ENCODE measurements around the gene SLCO2A1. TPM values are rescaled to one million over a fixed set of nuclear protein-coding genes. Genes with fewer than 3 reads are reported as not detected.

SLCO2A1 gene
- total and polyA plus RNA-seq, 2 donors = 1.5 to 3.9 TPM

- WGBS = 94% methylated on average over 6 of the region's 6 CpGs
- DNase-seq (ENCODE audit: low read depth in 6 of 9, low spot score in 9 of 9) = no peak
- no peaks in the 10 kb centered on the region for H3K36me3 ChIP-seq (ENCODE audit: control insufficient read depth in 2 of 2, insufficient read depth in 2 of 2, low read length in 1 of 2)
Measured at GRCh38 chr3:133884054-133884886, 145.5 kb downstream of the SLCO2A1 start.

DNA sequence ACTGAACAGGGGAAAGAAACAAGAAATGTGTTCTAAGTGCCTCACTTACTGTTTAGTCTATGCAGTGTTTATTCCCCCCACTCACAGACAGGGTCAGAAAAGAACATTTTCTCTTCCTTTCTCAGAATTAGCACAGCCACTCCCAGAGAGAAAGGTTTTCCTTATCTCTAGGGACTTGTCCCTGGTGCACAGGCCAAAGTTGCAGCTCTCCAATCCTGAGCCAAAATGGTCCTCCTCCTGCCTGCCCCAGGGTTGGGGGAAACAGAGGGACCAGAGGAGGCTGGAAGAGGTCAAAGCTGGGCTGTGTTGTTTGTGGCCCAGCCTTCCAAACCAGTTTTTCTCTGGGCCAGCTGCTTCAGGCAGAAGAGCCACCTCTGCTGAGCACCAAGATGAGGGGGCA is 146.1 kb downstream of the SLCO2A1 start:
- no peaks in the 10 kb centered on the region for H3K9me3 ChIP-seq (ENCODE audit: control insufficient read depth in 2 of 2, insufficient read depth in 1 of 2, low read length in 1 of 2)
- H3K4me3 ChIP-seq (ENCODE audit: low read length in 2 of 2) = no peak overlapping the region
- no peaks in the 10 kb centered on the region for H3K4me1 ChIP-seq (ENCODE audit: control insufficient read depth in 2 of 2, insufficient read depth in 2 of 2, low read length in 2 of 2)
- no peak for DNase-seq (ENCODE audit: low read depth in 6 of 9, low spot score in 9 of 9)
- no peaks in the 10 kb centered on the region for H3K27me3 ChIP-seq (ENCODE audit: control insufficient read depth in 2 of 2, insufficient read depth in 1 of 2, low read length in 1 of 2)
- no peaks in the 10 kb centered on the region for H3K36me3 ChIP-seq (ENCODE audit: control insufficient read depth in 2 of 2, insufficient read depth in 2 of 2, low read length in 1 of 2)
- H3K27ac ChIP-seq (ENCODE audit: low read depth in 1 of 2, low read length in 1 of 2) = no peak overlapping the region

More at GRCh38 chr3:133884054-133884886, 145.5 kb downstream of the SLCO2A1 start:
- no peak overlapping the region for H3K4me3 ChIP-seq (ENCODE audit: low read length in 2 of 2)
- no peaks in the 10 kb centered on the region for H3K9me3 ChIP-seq (ENCODE audit: control insufficient read depth in 2 of 2, insufficient read depth in 1 of 2, low read length in 1 of 2)
- no peaks in the 10 kb centered on the region for H3K27me3 ChIP-seq (ENCODE audit: control insufficient read depth in 2 of 2, insufficient read depth in 1 of 2, low read length in 1 of 2)
- no peak overlapping the region for H3K27ac ChIP-seq (ENCODE audit: low read depth in 1 of 2, low read length in 1 of 2)
- H3K4me1 ChIP-seq (ENCODE audit: control insufficient read depth in 2 of 2, insufficient read depth in 2 of 2, low read length in 2 of 2) = no peaks in the 10 kb centered on the region

DNA sequence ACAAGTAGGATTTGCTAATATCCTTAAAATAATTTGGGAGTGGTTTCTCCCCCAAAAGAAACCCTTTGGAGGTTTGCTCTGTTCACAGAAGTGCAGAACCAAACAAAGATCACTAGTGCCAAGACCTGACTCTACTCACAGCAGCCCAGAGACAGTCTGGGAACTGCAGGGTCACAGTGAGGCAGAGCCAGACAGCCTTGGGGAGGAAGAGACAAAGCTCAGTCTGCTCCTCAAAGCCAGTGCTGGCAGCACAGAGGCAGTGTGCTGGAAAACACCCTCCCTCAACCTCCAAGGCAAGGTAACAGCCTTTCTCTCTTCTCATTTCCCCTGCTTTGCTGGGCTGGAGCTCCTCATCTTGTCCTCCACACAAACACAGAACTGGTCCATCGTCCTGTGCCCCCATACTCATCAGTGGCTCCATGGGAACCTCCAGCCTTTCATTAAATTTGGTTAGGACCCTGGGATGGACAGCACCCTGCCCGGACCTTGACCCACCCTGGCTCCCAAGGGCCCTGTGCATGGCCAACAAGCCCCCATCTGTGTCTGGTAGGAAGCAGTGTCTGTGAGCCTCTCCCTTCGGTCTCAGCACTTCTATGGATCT is 146.6 kb downstream of the SLCO2A1 start:
- Histone ChIP-seq H3K27ac (ENCODE audit: low read depth in 1 of 2, low read length in 1 of 2) (no peak overlapping the region), H3K4me3 (ENCODE audit: low read length in 2 of 2) (no peak overlapping the region), H3K27me3 (ENCODE audit: control insufficient read depth in 2 of 2, insufficient read depth in 1 of 2, low read length in 1 of 2) (no peaks in the 10 kb centered on the region), H3K9me3 (ENCODE audit: control insufficient read depth in 2 of 2, insufficient read depth in 1 of 2, low read length in 1 of 2) (no peaks in the 10 kb centered on the region), H3K36me3 (ENCODE audit: control insufficient read depth in 2 of 2, insufficient read depth in 2 of 2, low read length in 1 of 2) (no peaks in the 10 kb centered on the region), H3K4me1 (ENCODE audit: control insufficient read depth in 2 of 2, insufficient read depth in 2 of 2, low read length in 2 of 2) (no peaks in the 10 kb centered on the region)
- DNase-seq (ENCODE audit: low read depth in 6 of 9, low spot score in 9 of 9) = no peak
- WGBS = 90% methylated on average over 3 of the region's 3 CpGs

DNA sequence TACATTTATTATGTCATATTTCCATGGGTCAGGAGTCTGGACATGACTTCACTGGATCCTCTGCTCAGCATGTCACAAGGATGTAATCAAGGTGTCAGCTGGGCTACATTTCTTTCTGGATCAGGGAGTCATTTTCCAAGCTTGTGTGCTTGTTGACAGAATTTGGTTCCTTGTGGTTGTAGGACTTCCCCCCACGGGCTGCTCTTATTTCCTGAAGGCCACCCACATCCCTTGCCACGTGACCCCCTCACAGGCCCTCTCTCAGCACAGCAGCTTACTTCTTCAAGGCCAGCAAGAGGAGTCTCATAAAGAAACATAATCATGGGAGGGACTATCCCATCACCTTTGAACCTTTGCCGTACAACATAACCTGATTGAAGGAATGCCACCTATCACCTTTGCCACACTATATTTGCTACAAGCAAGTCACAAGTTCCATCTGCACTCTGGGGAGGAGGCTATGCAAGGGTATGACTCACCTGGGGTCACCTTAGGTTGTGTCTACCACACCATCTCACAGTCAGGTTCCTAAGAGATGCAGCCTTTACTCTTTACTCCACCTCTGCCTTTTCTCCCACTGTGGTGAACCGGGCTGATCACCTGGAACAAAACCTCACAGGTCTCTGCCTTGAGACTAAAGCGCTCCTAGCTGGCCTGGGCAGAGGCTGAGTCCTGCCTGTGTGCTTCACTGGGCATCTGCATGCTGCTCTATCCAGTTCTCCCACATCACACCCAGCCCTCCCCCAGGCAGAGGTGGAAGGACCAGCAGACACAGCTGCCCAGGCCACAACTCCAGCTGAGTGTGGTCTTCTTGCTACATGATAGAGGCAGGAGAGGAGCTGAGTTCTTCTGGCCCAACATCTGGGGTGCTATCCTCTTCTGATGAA is 147.5 kb downstream of the SLCO2A1 start:
- no peaks in the 10 kb centered on the region for H3K4me1 ChIP-seq (ENCODE audit: control insufficient read depth in 2 of 2, insufficient read depth in 2 of 2, low read length in 2 of 2)
- 69% methylated on average over 5 of the region's 5 CpGs for WGBS
- DNase-seq (ENCODE audit: low read depth in 6 of 9, low spot score in 9 of 9) = no peak
- no peak overlapping the region for H3K4me3 ChIP-seq (ENCODE audit: low read length in 2 of 2)
- no peaks in the 10 kb centered on the region for H3K27me3 ChIP-seq (ENCODE audit: control insufficient read depth in 2 of 2, insufficient read depth in 1 of 2, low read length in 1 of 2)
- no peaks in the 10 kb centered on the region for H3K36me3 ChIP-seq (ENCODE audit: control insufficient read depth in 2 of 2, insufficient read depth in 2 of 2, low read length in 1 of 2)
- no peaks in the 10 kb centered on the region for H3K9me3 ChIP-seq (ENCODE audit: control insufficient read depth in 2 of 2, insufficient read depth in 1 of 2, low read length in 1 of 2)
- H3K27ac ChIP-seq (ENCODE audit: low read depth in 1 of 2, low read length in 1 of 2) = no peak overlapping the region

GRCh38 chr3:133881492-133881891 is 148.2 kb downstream of the SLCO2A1 start:
- Histone ChIP-seq H3K4me3 (ENCODE audit: low read length in 2 of 2) (no peak overlapping the region), H3K27ac (ENCODE audit: low read depth in 1 of 2, low read length in 1 of 2) (no peak overlapping the region), H3K27me3 (ENCODE audit: control insufficient read depth in 2 of 2, insufficient read depth in 1 of 2, low read length in 1 of 2) (no peaks in the 10 kb centered on the region), H3K36me3 (ENCODE audit: control insufficient read depth in 2 of 2, insufficient read depth in 2 of 2, low read length in 1 of 2) (no peaks in the 10 kb centered on the region), H3K4me1 (ENCODE audit: control insufficient read depth in 2 of 2, insufficient read depth in 2 of 2, low read length in 2 of 2) (no peaks in the 10 kb centered on the region), H3K9me3 (ENCODE audit: control insufficient read depth in 2 of 2, insufficient read depth in 1 of 2, low read length in 1 of 2) (no peaks in the 10 kb centered on the region)
- DNase-seq (ENCODE audit: low read depth in 6 of 9, low spot score in 9 of 9) = no peak
- WGBS = 92% methylated on average over 1 of the region's 1 CpG

GRCh38 chr3:133880886-133881455 is 148.8 kb downstream of the SLCO2A1 start:
- Histone ChIP-seq H3K9me3 (ENCODE audit: control insufficient read depth in 2 of 2, insufficient read depth in 1 of 2, low read length in 1 of 2) (no peaks in the 10 kb centered on the region), H3K36me3 (ENCODE audit: control insufficient read depth in 2 of 2, insufficient read depth in 2 of 2, low read length in 1 of 2) (no peaks in the 10 kb centered on the region), H3K27ac (ENCODE audit: low read depth in 1 of 2, low read length in 1 of 2) (no peak overlapping the region), H3K27me3 (ENCODE audit: control insufficient read depth in 2 of 2, insufficient read depth in 1 of 2, low read length in 1 of 2) (no peaks in the 10 kb centered on the region), H3K4me3 (ENCODE audit: low read length in 2 of 2) (no peak overlapping the region), H3K4me1 (ENCODE audit: control insufficient read depth in 2 of 2, insufficient read depth in 2 of 2, low read length in 2 of 2) (no peaks in the 10 kb centered on the region)
- 96% methylated on average over 4 of the region's 4 CpGs for WGBS
- DNase-seq (ENCODE audit: low read depth in 6 of 9, low spot score in 9 of 9) = no peak

DNA sequence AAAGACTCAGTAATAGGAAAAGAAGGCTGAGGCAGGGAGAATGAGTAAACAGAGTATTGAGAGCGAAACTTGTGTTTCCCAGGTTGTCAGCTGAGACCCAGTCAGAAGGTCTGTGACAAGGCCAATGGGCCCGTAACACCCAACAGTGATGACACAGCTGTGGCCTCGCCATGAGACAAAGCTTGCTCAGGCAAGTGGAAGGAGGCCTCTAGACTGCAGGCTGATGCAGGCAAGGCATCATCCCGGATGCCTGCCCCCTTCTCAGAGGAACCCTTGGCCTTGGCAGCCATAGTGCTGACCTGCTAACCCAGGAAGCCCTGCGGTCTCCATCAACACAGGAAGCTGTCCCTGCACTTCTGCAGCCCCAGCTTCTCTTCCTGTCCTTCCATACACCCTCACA is 149.4 kb downstream of the SLCO2A1 start:
- no peaks in the 10 kb centered on the region for H3K4me1 ChIP-seq (ENCODE audit: control insufficient read depth in 2 of 2, insufficient read depth in 2 of 2, low read length in 2 of 2)
- no peaks in the 10 kb centered on the region for H3K27me3 ChIP-seq (ENCODE audit: control insufficient read depth in 2 of 2, insufficient read depth in 1 of 2, low read length in 1 of 2)
- H3K27ac ChIP-seq (ENCODE audit: low read depth in 1 of 2, low read length in 1 of 2) = no peak overlapping the region
- no peak overlapping the region for H3K4me3 ChIP-seq (ENCODE audit: low read length in 2 of 2)
- no peaks in the 10 kb centered on the region for H3K9me3 ChIP-seq (ENCODE audit: control insufficient read depth in 2 of 2, insufficient read depth in 1 of 2, low read length in 1 of 2)
- DNase-seq (ENCODE audit: low read depth in 6 of 9, low spot score in 9 of 9) = no peak
- 94% methylated on average over 5 of the region's 5 CpGs for WGBS
- no peaks in the 10 kb centered on the region for H3K36me3 ChIP-seq (ENCODE audit: control insufficient read depth in 2 of 2, insufficient read depth in 2 of 2, low read length in 1 of 2)

- no peaks in the 10 kb centered on the region for H3K27me3 ChIP-seq (ENCODE audit: control insufficient read depth in 2 of 2, insufficient read depth in 1 of 2, low read length in 1 of 2)
- WGBS = 83% methylated on average over 3 of the region's 3 CpGs
- no peak for DNase-seq (ENCODE audit: low read depth in 6 of 9, low spot score in 9 of 9)
- H3K4me1 ChIP-seq (ENCODE audit: control insufficient read depth in 2 of 2, insufficient read depth in 2 of 2, low read length in 2 of 2) = no peaks in the 10 kb centered on the region
- no peak overlapping the region for H3K4me3 ChIP-seq (ENCODE audit: low read length in 2 of 2)
- no peak overlapping the region for H3K27ac ChIP-seq (ENCODE audit: low read depth in 1 of 2, low read length in 1 of 2)
- no peaks in the 10 kb centered on the region for H3K9me3 ChIP-seq (ENCODE audit: control insufficient read depth in 2 of 2, insufficient read depth in 1 of 2, low read length in 1 of 2)
- H3K36me3 ChIP-seq (ENCODE audit: control insufficient read depth in 2 of 2, insufficient read depth in 2 of 2, low read length in 1 of 2) = no peaks in the 10 kb centered on the region
Measured at GRCh38 chr3:133878518-133878917, 151.2 kb downstream of the SLCO2A1 start.
